GM18499 (cell line): ENCODE data around the gene CLEC4D.
"Not testable (repeated sequence)": the region's sequence is repeated elsewhere in the genome, so short reads cannot be mapped to it uniquely, and the experiment has no call there.

ENCODE experiments used
- ATAC-seq: cut with Tn5 transposase; IDR thresholded peaks from one replicate; pipeline ENCODE4 v1.9.1; 2021; ENCODE audit warnings: moderate number of reproducible peaks; ENCODE audit not compliant: insufficient read depth, unreplicated experiment

CLEC4D gene

GRCh38 chr12:8527250-8528130 is 14.2 kb downstream of the CLEC4D start:
- ATAC-seq: no peak

- no peak for ATAC-seq
Measured at GRCh38 chr12:8532045-8532444, 18.7 kb downstream of the CLEC4D start.

- not testable (repeated sequence) for ATAC-seq
Measured at GRCh38 chr12:8537820-8538219, 24.5 kb downstream of the CLEC4D start.

GRCh38 chr12:8540831-8541230 is 27.5 kb downstream of the CLEC4D start, which contains the start of gene CLEC4E:
Gene CLEC4E (minus strand): TSS chr12:8540905. CDS start chr12:8540797, 108 bp downstream.
- ATAC-seq: not testable (repeated sequence)

- no peak for ATAC-seq
Measured at GRCh38 chr12:8541562-8541961, 28.3 kb downstream of the CLEC4D start.

GRCh38 chr12:8544295-8544694 is 31.0 kb downstream of the CLEC4D start:
- no peak for ATAC-seq

GRCh38 chr12:8546591-8546990 is 33.3 kb downstream of the CLEC4D start:
- ATAC-seq: no peak

- no peak for ATAC-seq
Measured at GRCh38 chr12:8547645-8548044, 34.3 kb downstream of the CLEC4D start.

- ATAC-seq: no peak
Measured at GRCh38 chr12:8548192-8548591, 34.9 kb downstream of the CLEC4D start.

- ATAC-seq: no peak
Measured at GRCh38 chr12:8549381-8549780, 36.1 kb downstream of the CLEC4D start.

GRCh38 chr12:8553088-8553627 is 39.9 kb downstream of the CLEC4D start:
- no peak for ATAC-seq

GRCh38 chr12:8554451-8555195 is 41.3 kb downstream of the CLEC4D start:
- ATAC-seq: no peak

- no peak for ATAC-seq
Measured at GRCh38 chr12:8556531-8557097, 43.3 kb downstream of the CLEC4D start.

- ATAC-seq: no peak
Measured at GRCh38 chr12:8559676-8560075, 46.4 kb downstream of the CLEC4D start.

- no peak for ATAC-seq
Measured at GRCh38 chr12:8561011-8561410, 47.7 kb downstream of the CLEC4D start.

- ATAC-seq: no peak
Measured at GRCh38 chr12:8562310-8562709, 49.0 kb downstream of the CLEC4D start.

- no peak for ATAC-seq
Measured at GRCh38 chr12:8563356-8563755, 50.1 kb downstream of the CLEC4D start.

GRCh38 chr12:8564656-8565055 is 51.4 kb downstream of the CLEC4D start:
- no peak for ATAC-seq

- ATAC-seq: not testable (repeated sequence)
Measured at GRCh38 chr12:8566052-8566451, 52.7 kb downstream of the CLEC4D start.

- ATAC-seq: no peak
Measured at GRCh38 chr12:8566525-8566924, 53.2 kb downstream of the CLEC4D start.
